ENCODE results near the gene OPTC.
"Not testable (repeated sequence)": the region's sequence is repeated elsewhere in the genome, so short reads cannot be mapped to it uniquely, and the experiment has no call there.

Gene OPTC

DNA sequence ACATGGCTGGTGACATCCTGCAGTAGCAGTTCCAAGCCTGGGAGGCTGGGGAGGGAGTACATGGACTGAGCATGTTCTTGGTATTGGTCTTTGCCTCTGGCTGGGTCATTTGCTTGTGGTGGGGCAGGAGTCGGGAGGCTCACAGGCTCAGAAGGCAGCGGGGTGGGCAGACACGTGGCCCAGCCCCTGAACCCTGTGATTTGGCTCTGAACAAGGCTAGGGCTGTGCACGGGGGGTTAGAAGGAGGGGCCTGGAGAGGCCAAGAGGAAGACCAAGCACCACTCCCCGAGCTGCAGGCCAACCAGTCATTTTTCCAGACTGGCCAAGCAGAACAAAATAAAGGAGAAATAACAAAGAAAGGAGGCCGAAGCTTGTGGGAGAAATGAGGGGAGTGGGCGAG lies 28.0 kb upstream of the OPTC start:
- no peak for DNase-seq

DNA sequence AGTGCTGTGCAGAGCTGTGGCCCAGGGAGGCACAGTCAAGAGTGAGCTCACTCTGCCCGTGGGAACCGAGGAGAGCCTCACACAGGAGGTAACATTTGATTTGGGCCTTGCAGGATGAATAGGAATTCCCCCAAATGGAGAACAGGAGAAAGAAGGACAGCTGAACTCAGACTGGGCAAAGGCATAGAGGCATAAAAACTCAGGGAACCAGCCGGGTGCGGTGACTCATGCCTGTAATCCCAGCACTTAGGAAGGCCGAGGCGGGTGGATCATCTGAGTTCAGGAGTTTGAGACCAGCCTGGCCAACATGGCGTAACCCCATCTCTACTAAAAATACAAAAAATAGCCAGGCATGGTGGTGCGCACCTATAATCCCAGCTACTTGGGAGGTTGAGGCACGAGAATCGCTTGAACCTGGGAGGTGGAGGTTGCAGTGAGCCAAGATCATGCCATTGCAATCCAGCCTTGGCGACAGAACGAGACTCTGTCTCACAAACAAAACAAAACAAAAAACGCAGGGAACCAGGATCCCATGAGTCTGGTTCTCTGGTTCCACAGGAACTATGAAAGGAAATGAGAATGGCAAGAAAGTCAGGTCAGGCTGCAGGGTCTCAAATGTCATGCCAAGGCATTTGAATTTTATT lies 26.9 kb upstream of the OPTC start:
- DNase-seq, result not testable (repeated sequence)

DNA sequence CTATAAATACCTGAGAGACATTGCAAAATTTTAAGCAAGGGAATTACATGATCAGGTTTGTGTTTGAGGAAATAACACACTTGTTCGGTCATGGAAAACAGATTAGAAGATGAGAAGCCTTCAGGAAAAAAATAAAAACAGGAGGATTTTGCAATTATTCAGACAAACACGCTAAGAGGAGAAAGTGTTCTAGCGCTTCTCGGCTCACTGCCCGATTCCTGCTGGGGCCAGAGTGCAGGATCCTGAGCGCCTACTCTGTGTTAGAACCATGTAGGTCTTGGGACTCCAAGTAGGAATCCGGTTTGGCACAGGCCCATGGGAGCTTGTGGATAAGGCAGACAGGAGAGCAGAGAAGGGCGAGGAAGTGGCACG lies 26.4 kb upstream of the OPTC start:
- DNase-seq, result no peak

DNA sequence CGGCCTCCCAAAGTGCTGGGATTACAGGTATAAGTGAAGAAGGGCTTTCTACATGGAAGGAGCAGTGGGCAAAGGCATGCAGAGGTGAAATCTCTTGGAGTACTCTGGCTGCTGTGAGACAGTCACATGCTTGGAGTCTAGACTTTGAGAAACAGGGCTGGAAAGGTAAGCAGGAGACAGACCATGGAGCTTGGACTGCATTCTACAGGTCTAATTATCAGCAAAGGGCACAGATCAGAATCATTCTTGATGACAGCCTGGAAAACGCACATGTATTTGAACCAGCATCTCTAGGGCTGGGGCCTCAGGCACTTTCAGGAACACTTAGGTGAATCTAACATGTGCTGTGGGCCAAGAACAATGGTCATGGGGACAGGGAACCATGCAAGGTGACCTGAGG lies 25.6 kb upstream of the OPTC start:
- no peak for DNase-seq

DNA sequence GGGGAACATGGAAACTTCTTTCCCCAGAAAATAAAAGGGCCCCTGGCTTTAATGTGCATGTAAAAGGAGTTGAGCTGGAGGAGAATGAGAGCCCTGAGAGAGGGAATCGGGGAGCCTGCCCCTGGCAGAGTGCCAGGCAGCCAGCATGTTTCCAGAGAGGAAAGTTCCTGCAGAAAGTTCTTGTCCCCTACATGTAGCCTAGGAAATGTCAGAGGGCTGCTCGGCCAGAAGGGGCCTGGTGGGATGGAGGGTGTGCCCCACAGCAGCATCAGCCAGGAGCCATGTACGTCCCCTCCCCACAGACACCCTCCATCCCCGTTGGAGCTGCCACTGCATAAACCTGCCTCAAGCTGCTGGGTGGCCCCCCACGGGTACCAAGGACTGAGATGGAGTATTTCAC lies 23.7 kb upstream of the OPTC start:
- no peak for DNase-seq

DNA sequence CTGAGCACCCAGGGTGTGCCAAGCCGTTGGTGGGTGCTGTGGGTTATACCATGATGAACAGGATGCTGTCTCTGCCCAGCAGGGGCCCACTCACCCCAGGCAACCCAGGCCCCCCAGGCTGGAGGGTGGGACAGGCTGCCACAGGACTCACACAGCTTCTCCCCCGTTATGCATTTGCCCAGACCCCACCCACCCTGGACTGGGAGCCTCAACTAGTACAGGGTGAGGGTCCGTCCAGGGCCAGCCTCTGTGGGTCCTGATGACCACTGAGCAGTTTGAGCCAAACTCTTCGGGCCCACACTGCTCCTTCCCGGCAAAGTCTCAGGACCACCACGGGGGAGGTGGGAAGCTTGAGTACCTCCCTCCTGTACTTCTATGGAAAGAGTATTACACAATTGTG lies 22.1 kb upstream of the OPTC start:
- DNase-seq, result no peak

DNA sequence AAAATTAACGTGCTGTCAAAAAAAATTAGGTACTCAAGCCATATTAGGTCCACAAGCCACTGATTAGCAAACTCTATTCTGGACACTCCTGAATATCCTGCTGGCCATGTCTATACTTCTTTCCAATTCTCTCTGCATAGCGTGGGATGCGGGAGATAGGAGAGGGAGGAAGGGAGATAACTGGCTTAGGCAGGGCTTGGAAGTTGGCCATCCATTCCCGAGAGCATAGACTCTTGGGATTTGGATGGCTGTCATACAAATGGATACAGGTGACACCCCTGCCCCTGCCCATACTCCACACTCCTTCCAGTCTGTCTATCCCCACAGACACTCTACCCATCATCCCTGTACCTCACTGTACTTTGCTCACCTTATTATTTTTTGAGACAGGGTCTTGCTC lies 20.7 kb upstream of the OPTC start:
- no peak for DNase-seq

DNA sequence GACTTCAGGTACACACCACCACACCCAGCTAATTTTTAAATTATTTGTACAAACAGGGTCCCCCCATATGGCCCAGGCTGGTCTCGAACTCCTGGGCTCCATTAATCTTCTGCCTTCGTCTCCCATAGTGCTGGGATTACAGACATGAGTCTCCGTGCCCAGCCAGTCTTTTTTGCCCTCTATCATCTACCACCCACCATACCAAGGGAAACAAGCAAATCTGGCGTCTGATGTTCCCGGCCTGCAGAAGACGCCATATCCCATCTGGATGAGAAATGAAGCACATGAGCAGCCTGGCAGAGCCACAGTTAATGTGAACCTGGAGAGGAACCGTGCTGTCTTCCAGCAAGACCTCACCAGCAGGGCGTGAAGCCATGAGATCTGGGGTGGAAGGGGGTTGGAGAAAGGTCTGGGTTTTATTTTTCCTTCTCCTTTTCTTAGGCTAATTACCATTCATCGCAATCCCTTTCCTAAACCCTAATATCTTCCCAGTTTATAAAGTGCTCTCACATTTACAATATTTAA lies 20.1 kb upstream of the OPTC start:
- DNase-seq, result no peak

DNA sequence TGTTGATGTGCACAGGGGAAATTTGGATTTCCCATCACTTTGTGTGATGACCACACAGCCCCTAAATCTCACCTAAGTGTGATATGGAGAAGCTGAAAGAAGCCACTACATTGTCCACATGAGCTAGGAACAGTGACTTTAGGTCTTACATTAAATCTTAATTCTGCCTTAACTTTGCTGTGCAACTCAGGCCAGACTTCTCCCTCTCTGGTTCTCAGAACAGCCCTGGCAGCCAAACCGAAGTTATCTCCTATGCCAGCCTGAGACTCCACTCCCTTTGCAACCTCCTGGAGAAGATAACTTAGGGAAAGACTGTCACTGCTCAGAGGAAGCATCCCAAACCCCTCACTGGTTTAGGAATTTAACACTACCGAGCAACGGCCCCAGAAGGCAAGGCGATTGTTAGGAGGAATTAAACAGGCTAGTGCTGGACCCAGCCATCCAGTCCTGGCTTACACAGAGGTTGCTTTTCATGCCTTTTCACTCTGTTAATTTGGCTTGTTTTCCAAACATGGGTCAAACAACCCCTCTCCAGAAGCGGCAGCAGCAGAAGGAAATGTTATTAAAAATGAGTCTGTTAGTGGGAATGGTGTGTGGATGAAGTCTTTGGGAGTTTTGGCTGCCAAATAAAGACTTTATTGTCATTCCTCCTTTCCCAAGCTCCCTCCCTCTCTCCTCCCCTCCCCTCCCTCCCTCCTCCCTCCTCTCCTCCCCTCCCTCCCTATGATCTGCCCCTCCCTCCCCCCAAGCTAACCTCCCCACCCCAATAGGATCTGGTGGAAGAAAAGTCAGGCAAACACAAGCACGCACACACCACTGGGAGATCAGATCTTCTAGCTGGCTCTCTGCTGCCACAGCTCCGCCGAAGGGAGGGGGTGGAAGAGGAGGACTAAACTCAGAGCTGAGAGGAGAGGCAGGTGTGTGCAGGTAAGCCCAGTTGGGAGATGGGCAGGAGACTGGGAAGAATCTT lies 18.7 kb upstream of the OPTC start, which contains the start of gene PRELP:
TSS of gene PRELP (plus strand) at position 795 of the 970 bp plus-strand sequence. CDS start 7,379 bp downstream, outside the sequence.
- no peak for DNase-seq

DNA sequence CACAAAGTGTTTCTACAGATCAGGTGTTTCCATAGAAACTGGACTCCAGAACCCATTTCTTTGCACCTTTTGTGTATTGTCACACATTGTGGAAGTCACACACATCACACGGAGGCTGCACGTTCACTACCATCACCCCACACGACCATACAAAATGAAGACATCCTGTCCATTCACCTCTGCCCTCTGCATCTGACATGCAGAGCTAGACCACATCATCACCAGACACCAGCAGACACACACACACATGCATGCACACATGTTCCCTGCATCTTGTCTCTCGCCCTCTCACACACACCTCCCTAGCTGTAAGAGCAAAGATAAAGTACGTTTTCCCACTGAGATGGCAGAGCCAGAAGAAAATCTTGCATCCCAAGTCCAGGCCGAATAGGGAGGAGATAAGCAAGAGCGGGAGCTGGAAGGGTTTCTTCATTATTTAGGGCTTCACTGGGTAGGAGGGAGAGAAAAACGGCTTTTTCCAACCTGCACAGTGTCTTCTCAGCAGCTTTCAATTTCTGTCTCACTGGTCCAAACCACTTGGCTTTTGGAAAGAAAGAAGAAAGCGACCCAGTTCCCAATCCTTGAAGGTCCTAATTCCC lies 17.6 kb upstream of the OPTC start:
- DNase-seq, result no peak

DNA sequence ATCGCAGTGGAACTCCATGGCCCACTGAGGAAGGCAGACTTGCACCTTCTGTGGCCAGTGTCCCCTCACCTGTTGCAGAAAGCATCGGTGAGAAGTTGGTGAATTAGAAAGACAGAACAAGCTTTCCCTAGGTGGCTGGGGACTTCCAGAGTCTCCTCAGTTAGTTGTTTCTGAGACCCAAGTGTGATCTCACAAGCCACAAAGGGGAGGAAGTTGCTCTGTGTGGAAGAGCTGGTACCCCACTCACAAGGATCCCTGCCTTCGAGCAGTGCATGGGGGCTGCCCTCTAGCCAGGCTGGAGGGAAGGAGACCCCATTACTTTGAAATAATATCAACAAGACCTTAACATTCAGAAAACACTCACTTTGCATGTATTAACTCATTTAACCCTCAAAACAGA lies 16.2 kb upstream of the OPTC start:
- DNase-seq, result no peak

DNA sequence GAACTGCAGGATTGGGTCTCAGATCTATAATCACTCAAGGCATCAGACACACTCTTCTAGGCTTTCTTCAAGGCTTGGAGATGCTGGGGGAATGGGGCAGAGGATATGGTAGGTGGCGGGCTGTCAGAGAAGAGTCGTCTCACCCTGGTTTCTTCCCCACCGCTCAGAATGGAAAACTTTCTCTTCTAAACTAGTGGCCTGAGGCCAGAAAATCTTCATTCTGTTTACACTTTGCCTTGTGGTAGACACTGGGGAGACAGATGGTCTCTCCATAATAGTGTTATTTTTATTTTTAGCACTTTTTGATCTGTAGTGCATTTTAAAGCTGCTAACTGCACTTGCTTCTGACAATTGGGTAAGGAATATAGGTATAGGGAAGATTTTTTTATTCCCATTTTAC lies 15.7 kb upstream of the OPTC start:
- no peak for DNase-seq

DNA sequence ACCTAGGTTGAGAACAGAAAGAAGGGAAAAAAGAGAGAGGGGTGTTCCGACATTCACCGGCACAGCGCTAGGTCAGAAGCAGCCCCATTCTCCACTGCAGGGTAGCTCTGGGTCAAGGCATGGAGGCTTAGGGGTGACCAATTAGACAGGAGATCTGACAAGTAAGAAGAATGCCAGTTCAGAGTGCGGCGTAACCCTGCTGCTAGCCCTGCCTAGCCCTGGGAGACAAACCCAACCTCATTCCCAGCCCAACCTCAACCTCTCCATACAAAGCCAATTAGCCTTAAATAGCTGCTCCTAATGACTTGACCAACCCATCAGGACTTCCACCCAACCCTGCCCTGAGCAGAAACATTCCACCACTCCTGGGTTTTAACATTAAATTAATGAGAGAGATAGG lies 15.0 kb upstream of the OPTC start:
- DNase-seq, result no peak

DNA sequence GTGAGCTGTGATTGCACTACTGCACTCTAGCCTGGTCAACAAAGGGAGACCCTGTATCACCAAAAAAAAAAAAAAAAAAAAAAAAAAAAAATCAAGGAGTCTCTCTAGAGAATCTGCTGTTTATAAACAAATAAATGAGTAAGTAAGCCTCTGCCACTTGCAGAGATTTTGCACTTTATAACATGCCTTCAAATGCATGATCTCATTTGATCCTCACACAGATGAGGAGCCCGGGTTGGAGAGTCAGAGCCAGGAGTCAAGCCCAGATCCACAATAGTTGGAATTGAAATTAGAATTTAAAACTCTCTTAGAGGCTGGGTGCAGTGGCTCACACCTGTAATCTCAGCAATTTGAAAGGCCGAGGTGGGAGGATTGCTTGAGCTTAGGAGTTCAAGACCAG lies 14.3 kb upstream of the OPTC start:
- no peak for DNase-seq

DNA sequence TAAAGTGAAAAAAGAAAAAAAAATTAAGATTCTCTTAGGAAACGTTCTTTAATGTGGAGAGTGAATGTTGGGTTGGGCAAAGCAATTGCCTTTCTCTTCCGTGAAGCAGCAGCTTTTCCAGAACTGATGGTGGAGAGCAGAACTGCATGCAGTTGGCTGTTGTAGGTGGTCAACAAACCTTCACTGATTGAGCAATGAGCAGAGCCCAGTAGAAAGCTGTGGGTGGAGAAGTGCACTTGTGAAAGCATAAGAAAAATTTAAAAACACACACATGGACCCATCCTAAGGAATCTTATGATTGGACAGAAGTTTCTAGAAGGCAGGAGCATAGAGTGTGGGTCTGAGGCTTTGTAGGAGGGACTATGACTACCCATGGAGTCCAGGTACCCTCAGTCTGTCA lies 13.9 kb upstream of the OPTC start:
- DNase-seq, result no peak

DNA sequence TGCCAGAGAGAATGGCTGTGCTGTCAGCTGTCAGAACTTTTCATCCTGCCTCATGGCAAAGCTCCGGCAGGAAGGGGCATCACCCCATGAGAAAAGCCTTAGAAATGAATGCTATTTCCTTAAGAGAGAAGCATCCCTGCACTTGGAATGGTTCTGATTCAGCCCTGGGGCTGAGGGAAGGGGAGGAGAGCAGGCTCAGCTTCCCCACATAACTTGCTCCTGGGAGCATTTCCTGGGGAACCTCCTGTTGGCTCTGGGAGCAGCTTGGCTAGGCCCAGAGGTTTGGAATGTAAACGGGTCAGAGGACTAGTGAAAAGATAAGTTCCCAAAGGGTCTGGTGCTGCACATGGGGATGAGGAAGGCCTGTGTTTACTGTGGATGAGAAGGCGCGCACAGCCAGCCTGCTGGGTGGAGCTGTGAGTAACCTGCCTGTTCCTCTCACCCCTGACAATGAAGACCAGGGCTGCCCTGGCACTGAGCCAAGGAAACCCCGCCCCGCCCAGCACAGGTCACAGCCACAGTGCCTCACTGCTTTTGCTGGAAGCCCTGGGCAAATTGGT lies 13.3 kb upstream of the OPTC start:
- peak; percentile 53 to 84 for DNase-seq

DNA sequence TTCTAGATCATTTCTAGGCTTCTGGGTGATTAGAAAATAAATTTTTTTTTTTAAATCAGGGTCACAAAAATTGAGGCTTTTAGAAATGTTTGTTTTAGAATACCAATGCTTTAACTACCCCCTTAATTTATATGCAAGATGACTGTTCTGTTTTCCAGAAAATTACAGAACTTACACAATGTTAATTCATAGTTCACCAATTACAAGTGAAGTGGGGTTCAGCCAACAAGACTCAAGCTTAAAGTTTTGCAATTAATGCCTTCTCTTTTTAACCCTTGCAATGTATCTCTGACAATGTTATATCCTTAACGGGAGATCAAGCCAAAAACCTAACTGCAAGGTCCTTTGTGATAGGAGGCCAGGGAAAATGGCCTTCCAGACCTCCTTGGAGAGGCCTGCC lies 12.8 kb upstream of the OPTC start:
- DNase-seq, result no peak

DNA sequence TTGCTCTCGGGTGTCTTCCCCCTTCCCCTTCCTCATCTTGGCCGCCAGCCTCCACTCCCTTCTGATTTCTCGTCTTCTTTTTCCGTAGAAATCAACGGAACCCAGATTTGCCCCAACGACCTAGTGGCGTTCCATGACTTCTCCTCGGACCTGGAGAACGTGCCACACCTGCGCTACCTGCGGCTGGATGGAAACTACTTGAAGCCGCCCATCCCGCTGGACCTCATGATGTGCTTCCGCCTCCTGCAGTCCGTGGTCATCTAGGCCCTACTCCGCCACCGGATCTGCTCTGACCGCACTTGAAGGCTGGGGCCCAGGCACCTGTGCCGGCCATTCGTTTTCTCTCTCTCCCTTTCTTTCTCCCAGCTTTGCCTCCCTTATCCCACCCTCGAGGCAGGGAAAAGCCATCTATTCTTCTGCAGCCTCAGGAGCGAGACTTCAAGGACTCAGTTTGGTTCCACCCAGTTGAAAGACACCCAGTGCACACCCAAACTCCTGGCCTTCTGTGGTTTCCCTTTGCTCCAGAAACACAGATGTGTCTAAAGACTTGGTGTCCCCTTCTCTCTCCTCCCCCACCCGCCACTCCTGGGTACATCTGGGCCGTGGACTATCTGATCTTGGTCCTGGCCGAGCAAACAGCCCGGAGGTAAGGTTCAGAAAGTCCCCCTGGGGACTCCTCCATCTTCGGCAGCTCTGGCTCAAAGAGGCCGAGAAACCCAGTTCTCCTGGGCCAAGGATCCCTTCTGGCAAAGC lies 7.2 kb upstream of the OPTC start:
- no peak for DNase-seq

DNA sequence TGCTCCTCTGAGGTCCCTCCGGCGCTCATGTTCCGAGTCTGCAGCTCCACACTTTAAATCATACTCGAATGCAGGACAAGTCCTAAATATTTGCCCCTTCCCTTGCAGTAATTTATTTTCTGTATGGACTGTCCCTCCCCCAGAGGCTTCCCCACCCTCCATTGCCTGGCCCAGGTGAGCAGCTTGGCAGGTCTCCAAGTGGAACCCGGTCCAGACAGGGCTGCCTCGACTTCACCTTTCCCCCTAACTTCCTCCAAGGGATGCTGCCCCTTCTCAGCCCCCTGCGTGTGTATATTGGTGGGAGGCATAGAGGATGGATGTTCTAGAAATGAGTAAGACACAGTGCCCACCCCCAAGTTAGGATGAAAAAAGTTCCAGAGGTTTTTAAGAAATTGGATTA lies 5.4 kb upstream of the OPTC start:
- DNase-seq, result no peak

DNA sequence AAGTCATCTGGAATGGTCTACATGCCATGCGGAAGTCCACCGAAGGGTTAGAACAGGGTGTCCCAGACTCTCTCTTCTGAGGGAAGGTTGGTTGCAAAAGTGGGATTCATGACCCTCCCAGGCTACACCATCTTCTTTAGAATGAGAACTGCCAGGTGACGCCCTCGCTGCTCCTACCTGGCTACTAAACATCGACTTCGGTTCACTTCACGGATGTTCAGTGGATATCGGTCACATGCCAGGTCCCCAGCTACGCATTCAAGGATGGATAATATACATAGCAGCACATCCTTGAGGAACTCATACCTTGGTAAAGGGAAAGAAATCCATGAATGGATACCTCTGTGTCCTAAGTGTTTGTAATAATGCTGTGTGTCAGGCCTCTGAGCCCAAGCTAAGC lies 3.3 kb upstream of the OPTC start:
- DNase-seq, result no peak

DNA sequence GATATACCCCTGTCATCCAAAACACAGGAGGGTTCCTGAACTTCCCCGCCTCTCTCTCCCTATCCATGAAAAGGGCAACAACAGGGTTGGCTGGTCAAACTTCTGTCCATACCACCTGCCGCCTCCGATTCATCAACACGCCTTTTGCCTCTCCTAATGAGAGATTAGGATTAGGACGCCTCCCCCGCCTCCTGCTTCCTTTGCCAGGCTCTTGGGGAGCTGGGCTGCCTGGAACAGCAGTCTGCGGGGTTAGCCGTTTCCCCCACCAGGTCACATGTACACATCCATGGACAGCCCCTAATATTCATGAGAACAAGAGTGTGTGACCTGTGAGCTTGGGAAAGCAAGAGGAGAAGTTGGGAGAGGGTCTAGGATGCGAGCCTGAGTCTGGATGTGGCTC lies 2.3 kb upstream of the OPTC start:
- DNase-seq, result no peak

DNA sequence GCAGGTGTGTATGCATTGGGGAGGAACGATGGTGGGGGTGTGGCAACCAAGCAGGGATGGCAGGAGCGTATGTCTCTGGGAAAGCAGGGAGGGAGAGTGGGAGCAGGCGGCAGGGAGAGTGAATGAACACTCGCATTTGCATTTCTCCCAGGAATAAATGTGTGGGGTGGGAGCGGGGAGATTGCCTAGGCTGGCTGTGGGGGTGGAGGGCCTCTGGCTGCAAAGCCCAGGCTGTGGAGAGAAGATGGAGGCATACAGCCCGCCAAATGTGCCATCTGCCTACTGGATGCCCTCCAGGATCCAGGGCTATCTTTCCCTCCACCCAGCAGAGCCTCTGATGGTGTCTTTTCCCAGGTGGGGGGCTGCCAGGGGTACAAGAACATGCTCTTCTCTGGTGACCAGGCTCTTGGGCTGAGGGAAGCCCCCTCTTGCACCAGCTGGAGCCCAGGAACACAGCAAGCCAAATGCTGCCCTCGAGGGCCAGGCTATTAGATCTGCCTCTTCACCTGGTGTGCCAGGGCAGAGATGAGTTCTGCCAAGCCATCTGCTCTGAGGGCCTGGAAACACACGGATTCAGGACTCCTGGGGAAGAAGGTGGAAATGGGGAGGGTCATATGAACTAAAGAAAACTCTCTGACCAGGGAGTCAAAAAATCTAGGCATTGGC lies 1.7 kb upstream of the OPTC start:
- no peak for DNase-seq
